ENCODE results near the gene MYDGF.
"Not testable (repeated sequence)": the region's sequence is repeated elsewhere in the genome, so short reads cannot be mapped to it uniquely, and the experiment has no call there.

MYDGF gene

DNA sequence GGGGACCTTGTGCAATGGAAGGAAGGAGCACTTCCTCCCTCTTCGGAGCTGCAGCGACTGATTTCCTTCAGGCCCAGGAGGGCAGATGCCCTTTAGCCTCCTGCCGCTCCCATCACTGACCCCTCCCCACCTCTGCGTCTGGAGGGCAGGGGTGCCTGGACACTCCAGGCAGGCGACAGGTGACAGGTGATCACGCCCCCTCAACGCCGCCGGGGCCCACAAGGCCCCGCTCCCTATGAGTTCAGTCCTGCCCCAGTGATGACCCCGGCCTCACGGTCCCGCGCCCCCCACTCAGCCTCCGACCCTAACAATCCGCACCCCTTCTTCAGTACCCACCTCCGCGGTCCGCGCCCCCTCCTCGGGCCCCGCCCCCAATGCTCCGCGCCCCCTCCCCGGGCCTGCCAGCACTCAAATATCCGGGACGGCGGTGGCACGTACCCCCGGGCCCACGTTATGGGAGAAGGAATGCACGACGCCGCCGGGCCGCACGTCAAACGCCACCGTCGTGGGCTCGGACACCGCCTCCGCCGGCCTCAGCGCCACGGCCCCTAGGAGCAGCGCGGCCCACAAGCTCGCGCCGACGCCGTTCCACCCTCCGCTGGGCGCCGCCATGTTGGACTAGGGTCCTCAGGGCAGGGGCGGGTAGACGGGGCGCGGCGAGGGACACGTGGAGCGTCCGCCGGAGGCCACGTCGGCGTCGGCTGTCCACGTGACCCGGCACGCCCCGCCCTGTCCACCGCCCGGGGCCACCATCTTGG lies at the start of gene MYDGF:
Gene MYDGF (minus strand): TSS at position 620 of the 758 bp plus-strand sequence. CDS start 8 bp downstream, at position 612.
- H3K27me3 Mint-ChIP-seq = no peaks in the 10 kb centered on the region
- H3K27ac Mint-ChIP-seq = peak within 1 kb of the TSS; percentile 84
- H3K9me3 Mint-ChIP-seq = no peaks in the 10 kb centered on the region
- H3K4me3 Mint-ChIP-seq = peak within 1 kb of the TSS; percentile 91
- peaks cover 20% of the 10 kb centered on the region for H3K36me3 Mint-ChIP-seq (ENCODE audit: low read depth)
- H3K4me1 Mint-ChIP-seq (ENCODE audit: low read depth) = peaks cover 17% of the 10 kb centered on the region

GRCh38 chr19:4719499-4719866 lies 49.3 kb upstream of the MYDGF start:
- Mint-ChIP-seq H3K9me3 (no peaks in the 10 kb centered on the region), H3K27me3 (peaks cover 4% of the 10 kb centered on the region), H3K4me1 (ENCODE audit: low read depth) (peaks cover 31% of the 10 kb centered on the region), H3K4me3 (no peak overlapping the region), H3K36me3 (ENCODE audit: low read depth) (peaks cover 46% of the 10 kb centered on the region), H3K27ac (no peak overlapping the region)

DNA sequence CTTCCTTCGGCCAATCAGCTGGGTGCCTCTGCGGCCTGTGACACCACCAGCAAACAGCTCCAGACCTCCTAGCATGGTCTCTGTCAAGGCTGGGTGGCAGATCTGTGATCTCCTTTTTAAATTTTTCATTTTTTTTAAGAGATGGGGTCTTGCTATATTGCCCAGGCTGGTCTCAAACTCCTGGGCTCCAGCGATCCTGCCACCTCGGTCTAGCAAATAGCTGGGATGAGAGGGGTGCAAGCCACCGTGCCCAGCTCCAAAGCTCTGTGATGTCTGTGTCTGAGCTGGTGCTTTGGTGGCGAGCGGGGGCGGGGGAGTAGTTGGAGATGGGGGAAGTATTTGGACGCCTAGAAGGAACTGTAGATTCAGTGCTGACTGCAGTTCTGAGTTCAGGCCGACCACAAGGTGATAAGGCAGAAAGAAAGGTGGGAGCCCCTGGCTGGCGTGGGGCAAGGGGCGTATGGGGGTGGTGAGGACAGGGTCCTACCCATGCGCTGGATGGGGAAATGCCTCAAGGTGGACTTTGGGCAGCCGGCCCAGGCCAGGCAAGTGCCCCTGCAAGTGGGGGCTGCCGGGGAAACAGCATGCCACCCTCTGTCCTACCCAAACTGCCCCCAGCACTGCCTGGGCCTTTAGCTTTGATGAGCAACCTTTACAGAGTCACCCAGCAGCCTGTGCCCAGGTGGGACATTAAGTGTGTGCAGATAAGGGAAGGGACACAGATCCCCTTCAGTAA lies 48.0 kb upstream of the MYDGF start:
- no peaks in the 10 kb centered on the region for H3K27me3 Mint-ChIP-seq
- no peaks in the 10 kb centered on the region for H3K9me3 Mint-ChIP-seq
- H3K4me1 Mint-ChIP-seq (ENCODE audit: low read depth) = peaks cover 23% of the 10 kb centered on the region
- H3K4me3 Mint-ChIP-seq = no peak overlapping the region
- peaks cover 47% of the 10 kb centered on the region for H3K36me3 Mint-ChIP-seq (ENCODE audit: low read depth)
- H3K27ac Mint-ChIP-seq = no peak overlapping the region

- Mint-ChIP-seq H3K4me1 (ENCODE audit: low read depth) (peaks cover 20% of the 10 kb centered on the region), H3K9me3 (no peaks in the 10 kb centered on the region), H3K27ac (no peak overlapping the region), H3K4me3 (no peak overlapping the region), H3K36me3 (ENCODE audit: low read depth) (peaks cover 55% of the 10 kb centered on the region), H3K27me3 (no peaks in the 10 kb centered on the region)
These were observed 47.2 kb upstream of the MYDGF start for GRCh38 chr19:4717191-4717965.

- H3K27ac Mint-ChIP-seq = no peak overlapping the region
- H3K36me3 Mint-ChIP-seq (ENCODE audit: low read depth) = peaks cover 58% of the 10 kb centered on the region
- no peaks in the 10 kb centered on the region for H3K27me3 Mint-ChIP-seq
- no peaks in the 10 kb centered on the region for H3K9me3 Mint-ChIP-seq
- H3K4me3 Mint-ChIP-seq = no peak overlapping the region
- H3K4me1 Mint-ChIP-seq (ENCODE audit: low read depth) = peaks cover 6% of the 10 kb centered on the region
These were observed 45.5 kb upstream of the MYDGF start for GRCh38 chr19:4715529-4716221.

- not testable (repeated sequence) for H3K4me3 Mint-ChIP-seq; H3K27ac Mint-ChIP-seq; H3K9me3 Mint-ChIP-seq; H3K4me1 Mint-ChIP-seq (ENCODE audit: low read depth); H3K27me3 Mint-ChIP-seq
- peaks cover 55% of the 10 kb centered on the region for H3K36me3 Mint-ChIP-seq (ENCODE audit: low read depth)
These were observed 45.0 kb upstream of the MYDGF start for GRCh38 chr19:4715178-4715528.

DNA sequence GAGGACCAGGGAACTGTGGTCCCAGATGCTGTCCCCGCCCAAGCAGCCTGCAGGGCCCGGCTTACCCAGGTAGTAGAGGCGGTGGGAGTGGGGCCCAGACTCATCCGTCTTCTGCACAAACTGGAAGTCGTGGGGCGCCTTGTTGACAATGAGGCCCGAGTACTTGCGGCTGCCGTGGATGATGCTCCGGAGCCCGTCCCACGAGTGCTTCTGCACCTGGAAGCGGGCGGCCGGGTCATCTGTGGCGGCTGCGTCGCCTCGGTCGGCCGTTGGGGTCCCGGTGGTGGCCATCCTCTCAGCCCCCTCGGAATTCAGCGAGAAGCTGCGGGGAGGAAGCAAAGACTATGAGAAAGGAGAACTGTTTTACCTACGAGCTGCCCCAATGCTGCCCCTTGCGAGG lies 43.9 kb upstream of the MYDGF start:
- H3K4me1 Mint-ChIP-seq (ENCODE audit: low read depth) = peaks cover 6% of the 10 kb centered on the region
- no peak overlapping the region for H3K27ac Mint-ChIP-seq
- H3K36me3 Mint-ChIP-seq (ENCODE audit: low read depth) = peaks cover 54% of the 10 kb centered on the region
- H3K27me3 Mint-ChIP-seq = no peaks in the 10 kb centered on the region
- H3K9me3 Mint-ChIP-seq = no peaks in the 10 kb centered on the region
- no peak overlapping the region for H3K4me3 Mint-ChIP-seq

DNA sequence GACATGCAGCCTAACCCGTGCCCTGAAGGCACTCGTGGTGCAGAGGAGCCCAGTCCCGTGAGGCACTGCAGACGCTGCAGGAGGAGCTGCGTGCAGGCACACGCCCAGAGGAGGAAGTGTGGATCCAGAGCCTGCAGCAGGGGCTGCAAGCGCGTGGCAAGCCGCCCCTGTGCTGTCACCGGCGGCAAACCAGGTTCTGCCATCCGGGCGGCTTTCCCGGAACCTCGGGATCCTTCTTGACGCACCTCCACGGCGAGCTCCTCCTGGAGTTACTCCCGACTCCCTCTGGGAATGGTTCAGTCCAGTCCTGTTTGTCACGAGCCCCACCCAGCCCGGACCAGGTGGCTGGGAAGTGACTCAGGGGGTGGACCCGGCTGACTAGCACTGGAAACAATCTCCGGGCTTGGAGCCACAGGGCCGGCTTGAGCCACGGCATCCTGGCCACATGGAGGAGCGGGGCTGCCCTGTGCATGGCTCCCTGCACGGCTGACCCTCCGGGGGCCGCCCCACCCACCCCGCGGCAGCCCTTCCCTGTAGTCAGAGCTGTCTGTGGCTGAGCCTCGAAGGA lies 43.3 kb upstream of the MYDGF start:
- Mint-ChIP-seq H3K27ac (no peak overlapping the region), H3K9me3 (no peaks in the 10 kb centered on the region), H3K27me3 (no peaks in the 10 kb centered on the region), H3K4me1 (ENCODE audit: low read depth) (peaks cover 6% of the 10 kb centered on the region), H3K36me3 (ENCODE audit: low read depth) (peaks cover 50% of the 10 kb centered on the region), H3K4me3 (no peak overlapping the region)

GRCh38 chr19:4712771-4713170 lies 42.6 kb upstream of the MYDGF start:
- H3K4me1 Mint-ChIP-seq (ENCODE audit: low read depth) = peaks cover 6% of the 10 kb centered on the region
- no peak overlapping the region for H3K4me3 Mint-ChIP-seq
- peaks cover 50% of the 10 kb centered on the region for H3K36me3 Mint-ChIP-seq (ENCODE audit: low read depth)
- H3K27ac Mint-ChIP-seq = no peak overlapping the region
- no peaks in the 10 kb centered on the region for H3K9me3 Mint-ChIP-seq
- no peaks in the 10 kb centered on the region for H3K27me3 Mint-ChIP-seq

- Mint-ChIP-seq H3K36me3 (ENCODE audit: low read depth) (peaks cover 43% of the 10 kb centered on the region), H3K9me3 (no peaks in the 10 kb centered on the region), H3K4me1 (ENCODE audit: low read depth) (peaks cover 6% of the 10 kb centered on the region), H3K4me3 (no peak overlapping the region), H3K27me3 (no peaks in the 10 kb centered on the region), H3K27ac (no peak overlapping the region)
These were observed 41.1 kb upstream of the MYDGF start for GRCh38 chr19:4711211-4711610.

GRCh38 chr19:4710281-4710600 lies 40.1 kb upstream of the MYDGF start:
- Mint-ChIP-seq H3K27ac (no peak overlapping the region), H3K4me1 (ENCODE audit: low read depth) (peaks cover 6% of the 10 kb centered on the region), H3K4me3 (no peak overlapping the region), H3K27me3 (no peaks in the 10 kb centered on the region), H3K36me3 (ENCODE audit: low read depth) (peaks cover 36% of the 10 kb centered on the region), H3K9me3 (no peaks in the 10 kb centered on the region)

- H3K36me3 Mint-ChIP-seq (ENCODE audit: low read depth) = peaks cover 34% of the 10 kb centered on the region
- H3K9me3 Mint-ChIP-seq = no peaks in the 10 kb centered on the region
- no peak overlapping the region for H3K4me3 Mint-ChIP-seq
- H3K27me3 Mint-ChIP-seq = no peaks in the 10 kb centered on the region
- H3K27ac Mint-ChIP-seq = peak overlapping the region; percentile 50
- peaks cover 6% of the 10 kb centered on the region for H3K4me1 Mint-ChIP-seq (ENCODE audit: low read depth)
These were observed 39.5 kb upstream of the MYDGF start for GRCh38 chr19:4709440-4710280.

GRCh38 chr19:4707956-4708650 lies 38.0 kb upstream of the MYDGF start:
- H3K36me3 Mint-ChIP-seq (ENCODE audit: low read depth) = peaks cover 34% of the 10 kb centered on the region
- H3K4me1 Mint-ChIP-seq (ENCODE audit: low read depth) = peaks cover 6% of the 10 kb centered on the region
- no peaks in the 10 kb centered on the region for H3K9me3 Mint-ChIP-seq
- H3K4me3 Mint-ChIP-seq = no peak overlapping the region
- H3K27me3 Mint-ChIP-seq = no peaks in the 10 kb centered on the region
- no peak overlapping the region for H3K27ac Mint-ChIP-seq

All from stimulated activated naive CD8-positive, alpha-beta T cell treated with anti-CD3 and anti-CD28 coated beads, Interleukin-15, Interleukin-2, amounts not matched to agents 100 ng/mL and 50 ng/mL, for 24 hours (primary cell).